Mesenchymal stem cell (in vitro differentiated cells and primary cell): Measurements from ENCODE around the gene FRMD4A.

Source experiments
- DNase-seq: peaks from one replicate; pipeline ENCODE4 v3.0.0-alpha.2; 2013
- H2AFZ ChIP-seq: one replicate; pipeline ENCODE4 v1.6.1; 2013; ENCODE audit warnings: low read depth, mild to moderate bottlenecking, control low read depth, inconsistent platforms, low read length, moderate library complexity
- H2AK5ac ChIP-seq: 2 replicates; pipeline ENCODE4 v1.6.1; 2013; ENCODE audit warnings: low read length, moderate library complexity, mild to moderate bottlenecking, inconsistent platforms; ENCODE audit not compliant: severe bottlenecking
- H2BK120ac ChIP-seq: one replicate; pipeline ENCODE4 v1.6.1; 2013; ENCODE audit warnings: low read depth, mild to moderate bottlenecking, inconsistent platforms, low read length, moderate library complexity
- H2BK12ac ChIP-seq, 2 experiments: one replicate each; pipeline ENCODE4 v1.6.1; 2013; ENCODE audit warnings: inconsistent platforms in 2 of 2, low read length in 2 of 2, mild to moderate bottlenecking in 2 of 2, moderate library complexity in 2 of 2, control low read depth in 1 of 2
- H2BK15ac ChIP-seq: one replicate; pipeline ENCODE4 v1.6.1; 2013; ENCODE audit warnings: mild to moderate bottlenecking, low read depth, inconsistent platforms; ENCODE audit not compliant: poor library complexity, severe bottlenecking
- H2BK5ac ChIP-seq: 2 replicates; pipeline ENCODE4 v1.6.1; 2013; ENCODE audit warnings: low read depth, mild to moderate bottlenecking, low read length, control low read depth, inconsistent platforms; ENCODE audit not compliant: poor library complexity, severe bottlenecking
- H3K14ac ChIP-seq, 2 experiments: one replicate each; pipeline ENCODE4 v1.6.1; 2013; ENCODE audit warnings: inconsistent platforms in 2 of 2, low read length in 2 of 2, control low read depth in 1 of 2, mild to moderate bottlenecking in 1 of 2, moderate library complexity in 1 of 2
- H3K18ac ChIP-seq, 2 experiments: one replicate each; pipeline ENCODE4 v1.6.1; 2013; ENCODE audit warnings: inconsistent platforms in 2 of 2, low read length in 2 of 2, control low read depth in 1 of 2, low read depth in 1 of 2, mild to moderate bottlenecking in 1 of 2
- H3K23ac ChIP-seq, 2 experiments: one replicate each; pipeline ENCODE4 v1.6.1; 2013; ENCODE audit warnings: inconsistent platforms in 2 of 2, low read length in 2 of 2, mild to moderate bottlenecking in 2 of 2, moderate library complexity in 2 of 2, control low read depth in 1 of 2
- H3K27ac ChIP-seq: 2 replicates; pipeline ENCODE4 v1.5.1; 2013; ENCODE audit warnings: mild to moderate bottlenecking, moderate library complexity, low read length, control low read depth, inconsistent platforms; ENCODE audit not compliant: poor library complexity, severe bottlenecking
- H3K27me3 ChIP-seq, 2 experiments: 2 replicates each; pipeline versions ENCODE4 v1.6.1 to v1.7.0; 2013; ENCODE audit warnings: low read length in 2 of 2, mild to moderate bottlenecking in 2 of 2, moderate library complexity in 2 of 2, control low read depth in 1 of 2, inconsistent platforms in 1 of 2; ENCODE audit not compliant: control insufficient read depth in 1 of 2, insufficient read depth in 1 of 2
- H3K36me3 ChIP-seq, 2 experiments: 2 replicates each; pipeline versions ENCODE4 v1.6.1 to v1.7.0; 2013; ENCODE audit warnings: low read length in 2 of 2, control low read depth in 1 of 2, inconsistent platforms in 1 of 2, low read depth in 1 of 2, mild to moderate bottlenecking in 1 of 2; ENCODE audit not compliant: insufficient read depth in 2 of 2, control insufficient read depth in 1 of 2
- H3K4ac ChIP-seq, 2 experiments: one replicate each; pipeline ENCODE4 v1.6.1; 2013; ENCODE audit warnings: inconsistent platforms in 2 of 2, low read length in 2 of 2, mild to moderate bottlenecking in 2 of 2, moderate library complexity in 2 of 2, control low read depth in 1 of 2, low read depth in 1 of 2
- H3K4me1 ChIP-seq: 2 replicates; pipeline ENCODE4 v1.6.1; 2013; ENCODE audit warnings: low read depth, low read length, control low read depth; ENCODE audit not compliant: control insufficient read depth, insufficient read depth
- H3K4me2 ChIP-seq: 2 replicates; pipeline ENCODE4 v1.6.1; 2013; ENCODE audit warnings: low read length, mild to moderate bottlenecking, inconsistent platforms; ENCODE audit not compliant: poor library complexity, severe bottlenecking
- H3K4me3 ChIP-seq, 2 experiments: 2 replicates each; pipeline versions ENCODE4 v1.5.1 to v1.7.0; 2013; ENCODE audit warnings: low read length in 2 of 2, mild to moderate bottlenecking in 2 of 2, control low read depth in 1 of 2, low read depth in 1 of 2; ENCODE audit not compliant: insufficient read depth in 1 of 2
- H3K79me1 ChIP-seq: replicated peaks from 2 replicates; pipeline ENCODE4 v1.6.1; 2013; ENCODE audit warnings: mild to moderate bottlenecking, control low read depth, low read length, inconsistent platforms; ENCODE audit not compliant: poor library complexity, severe bottlenecking
- H3K9ac ChIP-seq: 2 replicates; pipeline ENCODE4 v1.7.0; 2013; ENCODE audit warnings: mild to moderate bottlenecking, low read length, moderate library complexity
- H3K9me3 ChIP-seq: 2 replicates; pipeline ENCODE4 v1.7.0; 2013; ENCODE audit warnings: mild to moderate bottlenecking, low read length; ENCODE audit not compliant: control insufficient read depth
- H4K8ac ChIP-seq: one replicate; pipeline ENCODE4 v1.6.1; 2013; ENCODE audit warnings: inconsistent platforms, mild to moderate bottlenecking, low read length, moderate library complexity
- H4K91ac ChIP-seq: one replicate; pipeline ENCODE4 v1.6.1; 2013; ENCODE audit warnings: mild to moderate bottlenecking, low read length, inconsistent platforms
- WGBS: methylation state at CpG from one replicate; pipeline ENCODE4 v1.1.7; 2013; ENCODE audit warnings: mixed read lengths; 5-methylcytosine and 5-hydroxymethylcytosine counted together

Gene FRMD4A

DNA sequence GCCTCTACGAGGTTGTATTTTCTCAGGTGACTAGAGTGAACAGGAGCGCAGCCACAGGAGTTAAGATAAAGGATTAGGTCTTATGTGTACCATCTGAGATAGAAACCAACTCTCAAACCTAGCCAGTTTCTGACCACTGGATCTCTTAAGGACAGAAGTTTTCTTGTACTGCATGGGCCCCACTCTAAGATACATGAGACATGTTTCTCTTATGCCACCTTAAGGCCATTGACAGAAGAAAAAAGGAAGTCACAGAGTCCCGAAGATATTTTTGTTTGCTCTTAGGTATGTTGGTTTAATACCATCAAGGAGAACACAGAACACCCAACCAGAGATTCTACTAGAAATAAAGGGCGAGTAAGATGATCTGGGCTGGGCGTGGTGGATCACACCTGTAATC lies 335.8 kb downstream of the FRMD4A start:
- Histone ChIP-seq H2BK5ac (no peak overlapping the region), H3K4me1 (peaks cover 10% of the 10 kb centered on the region), H3K79me1 (no peaks in the 10 kb centered on the region), H3K18ac (no peak overlapping the region), H3K36me3 (no peaks in the 10 kb centered on the region), H3K4ac (no peak overlapping the region), H2BK15ac (no peak overlapping the region), H3K27ac (no peak overlapping the region), H4K91ac (no peak overlapping the region), H2BK120ac (no peak overlapping the region), H3K23ac (no peak overlapping the region), H3K9ac (no peak overlapping the region), H3K4me3 (no peak overlapping the region), H2AFZ (no peak overlapping the region), H3K9me3 (no peaks in the 10 kb centered on the region), H2AK5ac (no peak overlapping the region), H3K4me2 (no peak overlapping the region), H2BK12ac (no peak overlapping the region), H3K14ac (no peak overlapping the region), H4K8ac (no peak overlapping the region), H3K27me3 (no peaks in the 10 kb centered on the region)
- DNase-seq, result no peak
- 100% methylated on average over 3 of the region's 5 CpGs for WGBS

DNA sequence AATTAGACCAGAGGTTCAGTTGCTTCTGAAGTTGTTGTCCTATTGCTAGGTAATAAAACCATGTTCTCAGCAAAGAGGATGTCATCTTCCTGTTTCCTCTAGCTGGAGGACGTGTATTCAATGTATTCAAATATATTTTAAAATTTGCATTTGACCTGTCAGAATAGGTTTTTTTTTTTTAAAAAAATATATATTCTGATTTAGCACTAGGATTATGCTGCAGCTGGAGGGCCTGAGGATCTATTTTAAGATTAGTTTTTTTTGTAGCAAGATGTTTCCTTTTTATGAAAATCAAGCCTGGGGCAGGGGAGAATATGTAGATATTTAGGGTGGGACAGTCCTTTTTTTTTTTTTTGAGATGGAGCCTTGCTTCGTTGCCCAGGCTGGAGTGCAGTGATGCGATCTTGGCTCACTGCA lies 337.0 kb downstream of the FRMD4A start:
- H3K9ac ChIP-seq, result no peak overlapping the region
- H2BK5ac ChIP-seq, result no peak overlapping the region
- no peaks in the 10 kb centered on the region for H3K79me1 ChIP-seq
- no peak overlapping the region for H2BK120ac ChIP-seq
- no peaks in the 10 kb centered on the region for H3K36me3 ChIP-seq
- no peak overlapping the region for H4K8ac ChIP-seq
- H2AK5ac ChIP-seq, result no peak overlapping the region
- H3K4me2 ChIP-seq, result no peak overlapping the region
- H4K91ac ChIP-seq, result no peak overlapping the region
- H2AFZ ChIP-seq, result no peak overlapping the region
- H3K18ac ChIP-seq, result no peak overlapping the region
- no peak overlapping the region for H2BK15ac ChIP-seq
- H3K27me3 ChIP-seq, result no peaks in the 10 kb centered on the region
- H3K23ac ChIP-seq, result no peak overlapping the region
- no peaks in the 10 kb centered on the region for H3K9me3 ChIP-seq
- H3K4me1 ChIP-seq, result peaks cover 10% of the 10 kb centered on the region
- no peak overlapping the region for H3K4ac ChIP-seq
- 83% methylated on average over 1 of the region's 3 CpGs for WGBS
- H3K27ac ChIP-seq, result no peak overlapping the region
- no peak overlapping the region for H3K4me3 ChIP-seq
- no peak overlapping the region for H3K14ac ChIP-seq
- no peak for DNase-seq
- no peak overlapping the region for H2BK12ac ChIP-seq

DNA sequence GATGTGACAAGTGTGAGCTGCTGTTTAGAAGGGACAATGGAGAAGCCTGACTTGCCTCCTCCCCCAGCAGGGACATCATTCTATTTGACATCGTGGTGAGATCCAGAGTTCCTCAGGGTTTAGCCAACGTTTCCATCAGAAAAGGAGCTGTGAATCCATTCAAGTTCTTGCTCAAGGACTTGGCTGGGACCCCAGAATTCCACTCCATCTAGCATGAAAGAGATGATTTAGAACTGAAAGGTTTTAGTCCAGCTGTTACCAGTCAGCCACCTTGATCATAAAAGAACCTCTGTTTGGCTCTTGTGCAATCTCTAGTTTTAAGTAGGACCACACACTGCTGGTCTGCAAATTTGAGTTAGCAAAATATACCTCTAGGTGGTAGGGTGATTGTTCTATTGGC lies 337.6 kb downstream of the FRMD4A start:
- H2BK5ac ChIP-seq, result no peak overlapping the region
- no peaks in the 10 kb centered on the region for H3K9me3 ChIP-seq
- H3K18ac ChIP-seq, result no peak overlapping the region
- no peak overlapping the region for H3K4me2 ChIP-seq
- H3K23ac ChIP-seq, result no peak overlapping the region
- no peaks in the 10 kb centered on the region for H3K36me3 ChIP-seq
- no peak overlapping the region for H3K4ac ChIP-seq
- peak; percentile 66 for DNase-seq
- H3K4me1 ChIP-seq, result peaks cover 10% of the 10 kb centered on the region
- no peak overlapping the region for H4K91ac ChIP-seq
- H3K27me3 ChIP-seq, result no peaks in the 10 kb centered on the region
- 39% methylated on average over 2 of the region's 2 CpGs for WGBS
- no peak overlapping the region for H2AFZ ChIP-seq
- H3K4me3 ChIP-seq, result no peak overlapping the region
- H3K14ac ChIP-seq, result no peak overlapping the region
- H4K8ac ChIP-seq, result no peak overlapping the region
- no peak overlapping the region for H3K9ac ChIP-seq
- H2BK120ac ChIP-seq, result no peak overlapping the region
- H2BK12ac ChIP-seq, result peak overlapping the region in 1 of 2 experiments; percentile 6
- H3K27ac ChIP-seq, result no peak overlapping the region
- no peaks in the 10 kb centered on the region for H3K79me1 ChIP-seq
- no peak overlapping the region for H2BK15ac ChIP-seq
- H2AK5ac ChIP-seq, result no peak overlapping the region

DNA sequence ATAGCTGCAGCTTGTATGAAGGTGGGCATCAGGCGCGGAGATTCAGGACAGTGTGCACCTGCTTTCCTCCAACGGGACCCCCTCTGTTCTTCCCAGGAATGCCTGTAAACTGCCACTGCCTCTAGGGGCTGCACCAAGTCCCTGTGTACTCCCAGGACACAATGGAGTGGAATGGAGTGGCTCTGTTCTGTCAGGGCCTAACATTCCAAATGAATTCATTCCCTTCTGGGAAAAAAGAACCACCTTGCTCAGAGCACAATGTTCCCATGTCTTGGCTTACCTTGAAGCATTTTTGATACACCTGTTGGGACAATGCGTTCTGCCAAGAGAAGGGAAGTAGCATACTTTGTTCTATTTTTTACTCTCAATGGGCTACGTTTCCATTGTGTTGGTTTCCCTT lies 339.4 kb downstream of the FRMD4A start:
- no peak overlapping the region for H3K23ac ChIP-seq

More for the DNA sequence above, 339.4 kb downstream of the FRMD4A start:
- Histone ChIP-seq H3K9me3 (no peaks in the 10 kb centered on the region), H2BK12ac (peak overlapping the region in 1 of 2 experiments; percentile 84), H3K4me2 (no peak overlapping the region), H3K4me3 (peak overlapping the region in 1 of 2 experiments; percentile 52), H2AFZ (no peak overlapping the region), H3K27ac (no peak overlapping the region), H3K9ac (peak overlapping the region; percentile 65), H2AK5ac (no peak overlapping the region), H3K14ac (peak overlapping the region in 1 of 2 experiments; percentile 74), H4K8ac (no peak overlapping the region), H3K36me3 (no peaks in the 10 kb centered on the region), H3K4me1 (peaks cover 10% of the 10 kb centered on the region), H2BK120ac (no peak overlapping the region), H2BK15ac (peak overlapping the region; percentile 56), H3K27me3 (no peaks in the 10 kb centered on the region), H2BK5ac (no peak overlapping the region), H3K79me1 (peaks cover 3% of the 10 kb centered on the region), H3K18ac (peak overlapping the region in 1 of 2 experiments; percentile 35), H3K4ac (peak overlapping the region in 1 of 2 experiments; percentile 62), H4K91ac (no peak overlapping the region)
- no peak for DNase-seq
- WGBS, result 93% methylated on average over 4 of the region's 5 CpGs
